NOMO-1 treated with dmso at 0.1 percent for 144 hours (cell line): ENCODE measurements around the gene PAN3.

Experiments
- DNase-seq: peaks from one replicate; lab custom pipeline; 2025; ENCODE audit not compliant: unreplicated experiment; lab: John Stamatoyannopoulos, UW

The PAN3 gene

GRCh38 chr13:28336193-28336657 lies 197.9 kb downstream of the PAN3 start:
- no peak for DNase-seq

- DNase-seq, result no peak
Observed at GRCh38 chr13:28337166-28338005, 199.0 kb downstream of the PAN3 start.

- DNase-seq, result no peak
Observed at GRCh38 chr13:28338006-28338574, 199.7 kb downstream of the PAN3 start.

GRCh38 chr13:28338742-28339141 lies 200.4 kb downstream of the PAN3 start:
- no peak for DNase-seq

- no peak for DNase-seq
Observed at GRCh38 chr13:28339419-28339818, 201.1 kb downstream of the PAN3 start.

- no peak for DNase-seq
Observed at GRCh38 chr13:28340272-28340793, 202.0 kb downstream of the PAN3 start.

- DNase-seq, result no peak
Observed at GRCh38 chr13:28342251-28342650, 203.9 kb downstream of the PAN3 start.

- DNase-seq, result no peak
Observed at GRCh38 chr13:28344163-28344562, 205.8 kb downstream of the PAN3 start.
